Activated CD8-positive, alpha-beta memory T cell treated with anti-CD3 and anti-CD28 coated beads for 1 hour (primary cell): Measurements from ENCODE around the gene AP5M1.
"Not testable (repeated sequence)": the region's sequence is repeated elsewhere in the genome, so short reads cannot be mapped to it uniquely, and the experiment has no call there.

Experiments
- DNase-seq, 2 donors: peaks; one replicate each; pipeline ENCODE4 v3.0.0-alpha.2; 2020; ENCODE audit warnings: low read depth in 1 of 2; ENCODE audit errors: extremely low read depth in 1 of 2

The AP5M1 gene

GRCh38 chr14:57268161-57269069, at the start of gene AP5M1, which contains the start of gene EXOC5:
Gene AP5M1, plus strand, starts transcription at chr14:57268971. Its CDS starts 344 bp downstream, at chr14:57269315.
Gene EXOC5, minus strand, starts transcription at chr14:57268905. Its CDS starts 257 bp downstream, at chr14:57268648.
- peak; percentile 76 to 80 for DNase-seq

DNA sequence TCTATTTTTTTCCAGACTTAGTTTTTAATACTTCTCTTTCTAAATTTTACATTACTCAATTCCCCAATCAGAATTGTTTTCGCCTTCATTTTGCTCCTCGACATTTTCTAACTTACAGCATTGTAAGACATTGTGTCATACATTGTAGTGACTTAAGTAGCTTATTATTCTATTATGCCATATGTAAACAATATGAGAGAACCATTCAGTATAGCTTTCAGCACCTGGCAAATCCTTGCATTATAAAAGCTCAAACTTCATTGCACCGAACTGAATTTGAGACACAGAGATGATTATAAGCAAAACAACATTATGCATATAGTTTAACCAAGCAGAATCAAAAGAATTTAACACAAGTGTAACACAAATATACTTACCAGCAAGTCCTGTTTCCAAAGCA, 46.8 kb upstream of the AP5M1 start:
- DNase-seq = no peak

DNA sequence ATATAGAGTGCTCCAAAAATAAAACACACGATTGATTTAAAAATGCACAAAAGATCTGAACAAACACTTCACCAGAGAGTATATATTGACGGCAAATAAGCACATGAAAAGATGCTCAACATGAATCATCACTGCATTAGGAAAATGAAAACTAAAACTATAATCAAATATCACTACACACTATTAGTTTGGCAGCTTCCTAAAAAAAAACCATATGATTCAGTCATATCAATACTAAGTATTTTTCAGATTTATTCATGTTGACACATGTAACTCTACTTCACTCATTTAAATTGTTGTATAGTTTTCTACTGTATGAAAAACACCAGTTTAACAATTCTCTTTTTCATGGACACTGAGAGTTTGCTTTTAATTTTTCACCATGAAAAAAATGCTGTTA, 41.7 kb upstream of the AP5M1 start:
- DNase-seq = no peak

- not testable (repeated sequence) for DNase-seq
These were observed 40.5 kb upstream of the AP5M1 start for GRCh38 chr14:57228320-57228719.

- DNase-seq = no peak
These were observed 36.8 kb upstream of the AP5M1 start for GRCh38 chr14:57232006-57232405.

DNA sequence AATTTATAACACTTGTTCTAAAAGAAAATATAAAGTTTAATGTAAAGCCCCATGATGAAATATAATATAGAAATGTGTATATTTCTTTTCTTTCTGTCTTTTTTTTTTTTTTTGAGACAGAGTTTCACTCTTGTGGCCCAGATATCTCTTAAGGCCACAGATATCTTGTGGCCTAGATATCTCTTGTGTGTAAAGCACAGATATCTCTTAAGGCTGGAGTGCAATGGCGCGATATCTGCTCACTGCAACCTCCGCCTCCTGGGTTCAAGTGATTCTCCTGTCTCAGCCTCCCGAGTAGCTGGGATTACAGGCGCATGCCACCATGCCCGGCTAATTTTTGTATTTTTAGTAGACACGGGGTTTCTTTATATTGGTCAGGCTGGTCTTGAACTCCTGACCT, 28.7 kb upstream of the AP5M1 start:
- DNase-seq = not testable (repeated sequence)

DNA sequence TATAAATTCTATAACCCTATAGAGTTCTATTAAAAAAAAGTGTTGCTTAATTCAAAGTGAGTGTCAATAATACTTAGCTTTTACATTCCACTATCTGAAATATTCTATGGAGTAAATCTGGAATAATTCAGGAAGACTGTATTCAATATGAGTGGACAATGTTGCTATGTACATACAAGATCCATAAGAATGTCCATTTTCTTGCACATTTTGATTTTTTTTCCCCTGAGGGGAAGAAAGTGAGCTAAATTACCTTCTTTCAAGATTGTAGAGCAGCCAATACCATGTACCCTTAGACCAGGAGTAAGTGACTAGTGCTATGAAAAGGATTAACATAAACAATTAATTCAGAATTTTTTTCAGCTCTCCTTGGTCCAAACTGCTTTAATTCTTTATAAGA, 25.5 kb upstream of the AP5M1 start:
- DNase-seq = no peak

DNA sequence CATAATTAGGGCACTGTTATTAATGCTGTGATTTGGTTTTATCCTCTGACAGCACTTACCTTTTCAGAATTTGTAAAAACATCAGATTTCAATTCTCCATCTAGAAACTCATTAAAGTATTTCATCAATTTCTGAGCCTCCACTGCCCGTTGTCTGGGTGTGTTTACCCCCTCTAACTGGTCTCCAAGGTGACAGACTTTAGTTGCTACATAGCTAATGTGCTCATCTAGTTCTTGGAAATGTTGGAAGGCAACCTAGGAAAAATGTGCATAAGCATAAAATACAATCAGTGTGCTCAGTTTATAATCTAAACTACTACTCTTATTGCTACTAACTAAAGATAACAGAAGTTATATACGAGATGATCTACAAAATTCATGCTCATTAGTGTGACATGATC, 24.7 kb upstream of the AP5M1 start:
- no peak for DNase-seq

DNA sequence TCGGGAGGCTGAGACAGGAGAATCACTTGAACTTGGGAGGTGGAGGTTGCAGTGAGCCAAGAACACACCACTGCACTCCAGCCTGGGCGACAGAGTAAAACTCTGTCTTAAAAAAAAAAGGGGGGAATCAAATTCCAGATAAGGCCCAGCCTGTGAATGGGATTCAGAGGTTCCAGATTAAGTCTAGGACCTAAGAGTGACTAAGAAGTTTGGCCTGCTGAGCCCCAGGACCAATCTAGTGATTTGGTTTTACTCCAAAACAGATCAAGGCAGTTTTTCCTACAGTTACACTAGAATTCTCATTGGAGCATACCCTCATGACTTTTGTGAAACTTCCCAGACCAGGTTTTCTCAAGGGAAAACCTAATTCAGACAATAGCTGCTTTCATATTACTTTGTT, 22.8 kb upstream of the AP5M1 start:
- DNase-seq = no peak

DNA sequence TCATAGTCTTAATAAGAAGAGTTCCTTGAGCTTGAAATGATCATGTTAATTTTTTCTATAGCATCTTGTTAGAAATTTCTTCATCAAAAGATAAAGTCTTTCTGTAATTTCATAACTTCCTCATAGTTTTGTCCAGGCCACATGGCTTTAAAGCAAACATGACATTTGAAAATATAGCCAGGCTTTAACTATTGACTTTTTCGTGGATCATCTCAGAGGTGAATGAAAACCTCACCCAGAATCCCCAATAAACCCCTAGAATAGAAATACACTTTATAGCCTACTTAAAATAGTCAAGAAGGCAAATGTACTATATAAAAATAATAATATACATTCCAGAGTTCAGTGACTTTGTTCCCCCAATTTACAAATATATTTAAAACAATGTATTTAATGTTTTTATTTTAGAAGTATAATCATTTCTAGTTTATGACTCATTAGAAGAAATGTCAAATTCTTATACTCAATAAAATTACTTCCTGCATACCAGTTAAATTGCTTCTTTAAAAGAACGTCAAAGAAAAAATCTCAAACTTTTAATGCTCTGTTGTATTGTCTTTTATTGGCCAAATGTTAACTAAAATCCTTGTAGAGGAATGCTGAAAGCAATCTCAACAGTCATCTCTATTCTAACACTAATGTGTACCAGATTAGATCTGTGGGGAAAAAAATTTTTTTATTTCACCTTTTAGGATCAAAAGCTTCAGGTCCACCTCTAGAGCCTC, 21.7 kb upstream of the AP5M1 start:
- no peak for DNase-seq

GRCh38 chr14:57254884-57255283, 13.9 kb upstream of the AP5M1 start:
- no peak for DNase-seq

- DNase-seq = not testable (repeated sequence)
These were observed 10.6 kb upstream of the AP5M1 start for GRCh38 chr14:57258221-57258620.

GRCh38 chr14:57259672-57260071, 9.1 kb upstream of the AP5M1 start:
- DNase-seq = no peak

DNA sequence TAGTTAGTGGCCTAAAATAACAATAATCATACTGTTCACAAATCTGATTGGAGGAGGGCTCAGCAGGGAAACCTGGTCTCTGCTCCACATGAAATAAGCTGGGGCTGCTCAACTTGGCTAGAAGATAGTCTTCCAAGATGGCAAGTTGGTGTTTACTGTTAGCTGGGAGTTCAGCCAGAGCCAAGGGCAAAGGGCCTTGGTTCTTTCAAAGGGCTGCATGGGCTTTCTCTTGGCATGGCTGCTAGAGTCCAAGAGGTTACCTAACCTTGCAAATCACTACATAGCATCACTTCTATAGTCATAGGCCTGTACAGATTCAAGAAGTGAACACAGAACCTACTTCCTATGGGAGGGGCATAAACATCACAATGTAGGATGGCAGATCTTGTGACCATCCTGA, 7.2 kb upstream of the AP5M1 start:
- no peak for DNase-seq

DNA sequence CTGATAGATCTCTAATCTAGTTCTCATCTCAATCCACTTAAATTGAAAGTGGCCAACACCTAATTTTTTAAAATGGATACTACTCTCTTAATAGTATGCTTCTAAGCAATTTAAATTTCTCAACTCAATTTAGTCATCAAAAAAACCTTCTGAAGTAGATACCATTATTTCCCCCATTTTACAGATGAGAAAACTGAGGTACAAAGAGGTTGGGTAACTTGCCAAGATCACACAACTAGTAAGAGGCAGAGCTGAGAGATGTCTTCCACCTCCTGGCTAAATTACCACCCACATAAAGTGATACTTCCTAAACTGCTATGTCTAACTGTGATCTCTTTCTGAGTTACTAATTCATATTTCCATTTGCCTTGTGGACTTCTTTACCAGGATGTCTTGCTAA, 6.7 kb upstream of the AP5M1 start:
- no peak for DNase-seq

DNA sequence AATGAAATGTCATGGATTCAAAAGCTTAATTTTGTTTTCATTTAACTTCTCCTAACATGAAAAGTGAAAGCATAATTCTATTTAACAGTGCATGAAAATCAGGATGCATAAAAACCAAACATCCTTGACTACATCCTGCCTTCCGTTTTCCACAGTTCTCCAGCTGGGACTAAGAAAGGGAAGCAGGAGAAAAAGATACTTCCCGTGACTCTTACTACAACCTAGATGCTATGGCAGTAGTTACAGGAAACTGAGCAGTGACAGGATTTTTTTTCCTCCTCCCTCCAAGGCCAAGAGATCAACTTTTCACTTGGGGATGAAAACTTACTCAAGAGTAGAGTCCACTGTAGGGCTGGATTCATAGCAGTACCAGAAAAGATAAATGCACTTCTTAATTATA, 2.7 kb upstream of the AP5M1 start:
- DNase-seq = no peak

DNA sequence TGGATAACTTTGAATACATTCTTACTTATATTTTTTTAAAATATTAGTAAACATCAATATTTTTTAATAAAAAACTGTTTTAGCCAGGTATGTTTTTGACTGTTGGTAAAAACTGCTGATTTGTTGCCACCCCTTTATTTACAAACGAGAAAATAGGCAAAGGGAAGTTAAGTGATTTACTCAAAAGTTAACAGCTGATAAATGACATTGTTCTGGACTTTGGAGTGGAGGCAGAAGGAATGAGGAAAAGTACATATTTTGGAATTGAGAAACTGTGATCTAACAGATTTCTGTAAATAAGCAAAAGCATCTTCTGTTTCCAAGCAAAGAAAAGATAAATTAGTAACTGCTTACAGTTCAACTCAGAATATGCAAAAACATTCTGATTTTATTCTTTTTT, 4.5 kb downstream of the AP5M1 start:
- DNase-seq = no peak

GRCh38 chr14:57274551-57274950, 5.8 kb downstream of the AP5M1 start:
- DNase-seq = no peak

DNA sequence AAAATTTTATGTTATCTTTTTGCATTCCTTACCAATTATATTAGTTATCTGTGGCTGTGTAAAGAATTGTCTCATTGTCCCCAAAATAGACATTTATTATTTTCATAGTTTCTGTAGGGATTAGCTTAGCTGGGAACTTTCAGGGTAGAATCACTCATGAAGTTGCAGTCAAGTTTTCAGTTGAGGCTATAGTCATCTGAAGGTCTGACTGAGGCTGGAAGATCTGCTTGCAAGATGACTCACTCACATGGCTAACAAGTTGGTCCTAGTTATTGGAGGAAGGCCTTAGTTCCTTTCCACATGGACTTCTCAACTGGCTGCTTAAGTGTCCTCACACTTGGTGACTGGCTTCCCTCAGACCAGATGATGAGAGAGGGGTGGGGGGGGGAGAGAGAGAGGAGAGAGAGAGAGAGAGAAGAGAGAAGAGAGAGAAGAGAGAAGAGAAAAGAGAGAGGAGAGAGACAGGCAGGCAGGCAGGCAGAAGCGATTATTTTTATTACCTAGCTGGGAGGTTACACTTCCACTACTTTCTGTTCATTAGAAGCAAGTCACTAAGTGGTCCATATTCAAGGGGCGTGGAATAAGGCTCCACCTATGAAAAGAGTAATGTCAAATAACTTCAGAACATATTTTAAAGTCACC, 6.4 kb downstream of the AP5M1 start:
- no peak for DNase-seq

GRCh38 chr14:57277062-57277461, 8.3 kb downstream of the AP5M1 start:
- no peak for DNase-seq

DNA sequence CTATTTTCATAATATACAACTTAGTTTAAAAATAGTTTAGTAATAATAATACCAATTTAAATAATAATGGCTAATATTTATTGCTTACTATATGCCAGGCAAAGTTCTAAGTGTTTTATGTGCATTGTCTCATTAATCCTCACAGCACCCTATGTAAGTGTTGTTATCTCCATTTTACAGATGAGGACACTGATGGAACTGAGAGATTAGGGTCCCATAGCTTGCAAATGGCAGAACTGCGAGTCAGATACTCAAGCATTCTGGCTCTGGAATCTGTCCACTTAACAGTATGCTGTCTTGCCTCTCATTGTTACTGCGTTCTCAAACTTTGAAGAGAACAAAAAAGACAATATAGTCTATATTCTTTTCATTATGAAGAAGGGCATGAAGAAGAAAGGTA, 19.0 kb downstream of the AP5M1 start:
- no peak for DNase-seq

GRCh38 chr14:57290751-57291150, 22.0 kb downstream of the AP5M1 start:
- DNase-seq = no peak
